GM12891 (cell line): Measurements from ENCODE around the gene CFAP92.

Experiments used
- PAX5 ChIP-seq: IDR thresholded peaks from 2 replicates; pipeline ENCODE4 v1.6.1; 2011; ENCODE audit warnings: low read length, moderate library complexity, mild to moderate bottlenecking; ENCODE audit not compliant: insufficient read depth, severe bottlenecking
- POLR2A ChIP-seq: IDR thresholded peaks from 2 replicates; pipeline ENCODE4 v1.6.1; 2011; ENCODE audit warnings: low read depth, low read length, control low read depth
- POLR2AphosphoS5 ChIP-seq: IDR thresholded peaks from 2 replicates; pipeline ENCODE4 v1.6.1; 2011; ENCODE audit warnings: low read depth, low read length, control low read depth
- POU2F2 ChIP-seq: IDR thresholded peaks from 2 replicates; pipeline ENCODE4 v1.6.1; 2011; ENCODE audit warnings: low read depth, mild to moderate bottlenecking, control low read depth, low read length, moderate library complexity
- SPI1 ChIP-seq: IDR thresholded peaks from 2 replicates; pipeline ENCODE4 v1.6.1; 2011; ENCODE audit warnings: low read depth, low read length, control low read depth
- TAF1 ChIP-seq: IDR thresholded peaks from 2 replicates; pipeline ENCODE4 v1.6.1; 2011; ENCODE audit warnings: low read depth, low read length, control low read depth

GRCh38 chr3:128932516-128933212 lies 61.2 kb downstream of the CFAP92 start:
- no peak for TF ChIP-seq POLR2A
- no peak for TF ChIP-seq TAF1
- no peak for TF ChIP-seq POLR2AphosphoS5
- TF ChIP-seq POU2F2: no peak
- TF ChIP-seq SPI1: no peak
- no peak for TF ChIP-seq PAX5
